ENCODE results near the gene INKA2.
"Not testable (repeated sequence)": the region's sequence is repeated elsewhere in the genome, so short reads cannot be mapped to it uniquely, and the experiment has no call there.

INKA2 gene

GRCh38 chr1:111747947-111748346, 8.8 kb upstream of the INKA2 start:
- DNase-seq = no peak

GRCh38 chr1:111747282-111747734, 8.1 kb upstream of the INKA2 start:
- DNase-seq = peak; percentile 85

- no peak for DNase-seq
These were observed 7.4 kb upstream of the INKA2 start for GRCh38 chr1:111746614-111746999.

GRCh38 chr1:111745675-111746613, 6.7 kb upstream of the INKA2 start:
- no peak for DNase-seq

- no peak for DNase-seq
These were observed 4.5 kb upstream of the INKA2 start for GRCh38 chr1:111743679-111744101.

- DNase-seq = no peak
These were observed 3.8 kb upstream of the INKA2 start for GRCh38 chr1:111742938-111743549.

- DNase-seq = not testable (repeated sequence)
These were observed 3.1 kb upstream of the INKA2 start for GRCh38 chr1:111742292-111742691.

- DNase-seq = no peak
These were observed 950 bp upstream of the INKA2 start for GRCh38 chr1:111739925-111740765.

GRCh38 chr1:111738436-111739193, 580 bp downstream of the INKA2 start:
- peak; percentile 44 for DNase-seq

GRCh38 chr1:111738133-111738435, 1.1 kb downstream of the INKA2 start:
- no peak for DNase-seq

GRCh38 chr1:111737216-111738132, 1.7 kb downstream of the INKA2 start:
- DNase-seq = no peak

GRCh38 chr1:111736548-111737215, 2.5 kb downstream of the INKA2 start:
- no peak for DNase-seq

- no peak for DNase-seq
These were observed 3.2 kb downstream of the INKA2 start for GRCh38 chr1:111735858-111736544.

- DNase-seq = no peak
These were observed 3.9 kb downstream of the INKA2 start for GRCh38 chr1:111735321-111735720.

- no peak for DNase-seq
These were observed 4.3 kb downstream of the INKA2 start for GRCh38 chr1:111734856-111735255.

- no peak for DNase-seq
These were observed 4.8 kb downstream of the INKA2 start for GRCh38 chr1:111734426-111734825.

GRCh38 chr1:111733992-111734341, 5.2 kb downstream of the INKA2 start:
- DNase-seq = no peak

GRCh38 chr1:111733183-111733991, 5.8 kb downstream of the INKA2 start:
- no peak for DNase-seq

GRCh38 chr1:111732718-111733117, 6.5 kb downstream of the INKA2 start:
- no peak for DNase-seq

GRCh38 chr1:111731956-111732355, 7.2 kb downstream of the INKA2 start:
- DNase-seq = no peak

All from activated CD4-positive, alpha-beta T cell treated with anti-CD3 and anti-CD28 coated beads for 48 hours (primary cell).